GM12892 (cell line): ENCODE results near the gene CHSY3.

Experiments used
- POLR2A ChIP-seq: IDR thresholded peaks from 2 replicates; pipeline ENCODE4 v1.6.1; 2011; ENCODE audit warnings: low read depth, low read length, control low read depth
- POLR2AphosphoS5 ChIP-seq: IDR thresholded peaks from 2 replicates; pipeline ENCODE4 v1.6.1; 2011; ENCODE audit warnings: low read depth, low read length, control low read depth
- TAF1 ChIP-seq: IDR thresholded peaks from 2 replicates; pipeline ENCODE4 v1.6.1; 2011; ENCODE audit warnings: low read depth, mild to moderate bottlenecking, control low read depth, low read length, borderline replicate concordance

GRCh38 chr5:130011986-130012385, 107.7 kb downstream of the CHSY3 start:
- TF ChIP-seq POLR2A (no peak), POLR2AphosphoS5 (no peak), TAF1 (no peak)
